VCaP (cell line): ENCODE measurements around the gene POLR3A.

ENCODE experiments used
- H3K27ac ChIP-seq: fragments of 450-650 bp; 2 replicates; pipeline ENCODE4 v1.5.1; 2017
- TF ChIP-seq, protein P1 (sequence below): fragments of 450-650 bp; conservative IDR thresholded peaks from 2 replicates; pipeline ENCODE4 v1.5.1; 2017; ENCODE audit warnings: mild to moderate bottlenecking, moderate library complexity

The POLR3A gene

DNA sequence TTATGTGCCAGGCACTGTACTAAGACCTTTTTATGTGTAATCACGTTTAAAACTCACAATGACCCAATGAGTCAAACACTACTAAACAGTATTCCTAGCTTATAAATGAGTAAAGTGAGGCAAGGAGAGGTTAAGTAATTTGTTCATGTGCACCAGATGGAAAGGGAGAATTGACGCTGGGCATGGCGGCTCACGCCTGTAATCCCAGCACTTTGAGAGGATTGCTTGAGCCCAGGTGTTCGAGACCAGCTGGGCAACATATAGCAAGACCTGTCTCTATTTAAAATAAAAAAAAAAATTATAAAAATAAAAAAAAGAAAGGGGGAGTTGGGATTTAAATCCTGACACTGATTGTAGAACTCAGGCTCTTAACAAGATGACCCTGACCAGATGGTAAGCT, 56.0 kb downstream of the POLR3A start:
- TF ChIP-seq, protein P1, sequence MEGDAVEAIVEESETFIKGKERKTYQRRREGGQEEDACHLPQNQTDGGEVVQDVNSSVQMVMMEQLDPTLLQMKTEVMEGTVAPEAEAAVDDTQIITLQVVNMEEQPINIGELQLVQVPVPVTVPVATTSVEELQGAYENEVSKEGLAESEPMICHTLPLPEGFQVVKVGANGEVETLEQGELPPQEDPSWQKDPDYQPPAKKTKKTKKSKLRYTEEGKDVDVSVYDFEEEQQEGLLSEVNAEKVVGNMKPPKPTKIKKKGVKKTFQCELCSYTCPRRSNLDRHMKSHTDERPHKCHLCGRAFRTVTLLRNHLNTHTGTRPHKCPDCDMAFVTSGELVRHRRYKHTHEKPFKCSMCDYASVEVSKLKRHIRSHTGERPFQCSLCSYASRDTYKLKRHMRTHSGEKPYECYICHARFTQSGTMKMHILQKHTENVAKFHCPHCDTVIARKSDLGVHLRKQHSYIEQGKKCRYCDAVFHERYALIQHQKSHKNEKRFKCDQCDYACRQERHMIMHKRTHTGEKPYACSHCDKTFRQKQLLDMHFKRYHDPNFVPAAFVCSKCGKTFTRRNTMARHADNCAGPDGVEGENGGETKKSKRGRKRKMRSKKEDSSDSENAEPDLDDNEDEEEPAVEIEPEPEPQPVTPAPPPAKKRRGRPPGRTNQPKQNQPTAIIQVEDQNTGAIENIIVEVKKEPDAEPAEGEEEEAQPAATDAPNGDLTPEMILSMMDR: no peak
- no peak overlapping the region for H3K27ac ChIP-seq

DNA sequence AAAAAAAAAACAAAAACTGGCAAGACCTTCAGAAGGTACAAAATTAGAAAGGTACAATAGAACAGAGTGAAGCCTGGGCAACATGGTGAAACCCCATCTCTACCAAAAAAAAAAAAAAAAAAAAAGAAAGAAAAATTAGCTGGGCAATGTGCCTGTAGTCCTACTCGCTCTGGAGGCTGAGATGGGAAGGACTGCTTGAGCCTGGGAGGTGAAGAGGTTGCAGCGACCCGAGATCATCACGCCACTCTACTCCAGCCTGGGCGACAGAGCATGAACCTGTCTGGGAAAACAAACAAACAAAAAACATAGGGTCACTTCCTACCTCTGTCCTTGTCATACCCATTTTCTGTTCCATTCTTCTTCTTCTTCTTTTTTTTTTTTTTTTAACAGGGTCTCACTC, 57.2 kb downstream of the POLR3A start:
- TF ChIP-seq, protein P1: no peak
- H3K27ac ChIP-seq: peak overlapping the region; percentile 67

DNA sequence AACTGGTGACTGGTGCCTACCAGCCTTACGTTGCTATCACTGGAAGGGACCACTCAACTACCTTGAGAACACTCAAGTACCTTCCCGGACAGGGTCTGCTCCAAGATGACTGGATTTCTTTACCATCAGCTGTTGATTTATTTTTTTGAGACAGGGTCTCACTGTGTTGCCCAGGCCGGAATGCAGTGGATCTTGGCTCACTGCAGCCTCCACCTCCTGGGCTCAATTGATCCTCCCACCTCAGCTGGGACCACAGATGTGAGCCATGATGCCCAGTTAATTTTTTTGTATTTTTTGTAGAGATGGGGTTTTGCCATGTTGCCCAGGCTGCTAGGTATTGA, 57.5 kb downstream of the POLR3A start:
- peak overlapping the region; percentile 67 for H3K27ac ChIP-seq
- TF ChIP-seq, protein P1: no peak

DNA sequence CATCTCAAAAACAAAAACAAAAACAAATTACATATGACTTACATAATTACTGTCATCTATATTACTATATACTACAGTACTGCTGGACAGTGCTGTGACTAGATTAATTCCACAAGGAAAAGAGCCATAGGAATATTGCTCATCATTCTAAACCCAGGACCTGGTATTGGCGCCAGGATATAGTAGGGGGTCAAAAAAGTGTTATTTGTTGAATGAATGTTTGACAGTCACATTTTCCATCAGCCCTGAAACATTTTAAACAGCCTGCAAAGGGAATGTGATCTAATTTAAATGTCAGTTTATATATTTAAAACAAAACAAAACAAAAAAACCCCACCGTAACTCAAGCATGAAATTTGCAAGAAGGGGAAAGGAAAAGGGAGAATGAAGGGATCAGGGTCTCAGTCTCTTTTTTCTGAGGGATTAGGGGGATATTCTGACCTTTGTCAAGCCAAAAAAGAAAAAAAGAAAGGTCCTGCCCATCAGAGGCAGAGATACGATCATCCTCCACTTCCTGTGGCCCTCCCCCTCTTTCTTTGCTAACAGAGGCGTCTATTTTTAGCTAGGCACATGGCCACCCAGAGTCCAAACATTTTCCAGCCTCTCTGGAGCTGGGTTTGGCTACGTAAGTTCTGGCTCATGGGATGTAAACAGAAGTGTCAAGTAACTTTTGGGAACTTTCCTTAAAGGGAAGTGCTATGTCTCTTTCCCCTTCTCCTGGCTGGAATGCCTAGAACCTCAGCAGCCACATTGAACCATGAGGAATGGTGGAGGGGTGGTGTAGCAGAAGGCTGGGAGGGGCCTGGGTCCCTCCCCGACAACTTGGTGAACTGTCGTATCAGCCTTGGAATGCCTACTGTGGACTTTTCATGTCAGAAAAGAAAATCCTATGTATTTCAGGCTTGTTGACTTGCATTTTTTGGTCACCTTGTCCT, 58.2 kb downstream of the POLR3A start:
- peak overlapping the region; percentile 67 for H3K27ac ChIP-seq
- TF ChIP-seq, protein P1: no peak

DNA sequence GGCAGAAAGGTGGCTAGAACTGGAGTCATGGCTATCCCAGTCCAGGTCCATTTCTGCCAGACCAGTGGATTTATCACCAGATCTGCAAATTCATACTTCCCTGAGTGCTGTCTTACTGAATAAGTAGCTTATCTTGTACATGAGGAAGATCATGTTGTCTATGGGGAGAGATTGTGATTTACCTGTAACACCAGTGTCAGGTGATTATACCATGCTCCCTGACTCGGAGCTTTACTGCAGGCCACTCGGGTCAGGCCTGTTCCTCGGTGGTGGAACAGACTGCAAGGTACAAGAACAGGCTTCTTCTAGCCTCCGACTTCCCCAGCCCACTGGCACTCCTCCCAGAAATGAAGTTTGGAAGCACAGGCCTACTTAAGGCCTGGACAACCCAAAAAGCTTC, 60.2 kb downstream of the POLR3A start:
- TF ChIP-seq, protein P1: no peak
- H3K27ac ChIP-seq: peak overlapping the region; percentile 67

DNA sequence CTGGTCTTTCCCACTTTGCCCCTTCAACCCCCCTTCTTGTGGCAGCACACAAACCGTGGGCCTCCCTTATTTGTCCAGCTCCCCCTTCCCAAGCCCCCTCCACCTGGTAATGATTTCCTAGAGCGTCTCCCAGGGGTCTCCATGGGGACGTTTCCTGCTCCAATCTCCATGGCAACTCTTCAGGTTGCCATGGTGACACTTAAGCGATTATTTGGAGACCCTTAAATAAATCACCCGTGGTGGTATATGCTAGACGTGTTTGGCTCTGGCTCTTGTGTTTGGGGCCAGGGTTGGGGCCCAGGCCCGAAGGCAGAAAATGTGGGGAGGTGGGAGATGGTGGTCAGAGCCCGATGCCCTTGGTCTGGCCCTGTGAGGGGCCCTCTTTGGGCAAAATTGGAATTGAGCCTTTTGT, 61.7 kb downstream of the POLR3A start:
- no peak overlapping the region for H3K27ac ChIP-seq
- TF ChIP-seq, protein P1: no peak

DNA sequence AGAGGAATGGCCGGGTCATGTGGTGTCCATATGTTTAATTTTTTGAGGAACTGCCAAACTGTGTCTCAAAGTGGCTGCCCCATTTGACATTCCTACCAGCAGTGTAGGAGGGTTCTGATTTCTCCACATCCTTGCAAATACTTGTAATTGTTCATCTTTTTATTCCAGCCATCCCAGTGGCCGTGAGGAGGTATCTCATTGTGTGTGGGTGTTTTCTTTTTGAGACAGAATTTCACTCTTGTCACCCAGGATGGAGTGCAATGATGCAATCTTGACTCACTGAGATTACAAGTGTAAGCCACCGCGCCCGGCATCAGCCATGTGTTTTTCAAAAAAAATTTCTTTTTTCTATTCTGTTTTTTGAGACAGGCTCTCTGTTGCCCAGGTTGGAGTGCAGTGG, 64.0 kb downstream of the POLR3A start:
- TF ChIP-seq, protein P1: no peak
- H3K27ac ChIP-seq: no peak overlapping the region
